Caco-2 (cell line): ENCODE measurements around the gene SEMA4C. TPM values are rescaled to one million over a fixed set of nuclear protein-coding genes. Genes with fewer than 3 reads are reported as not detected.

Source experiments
- BruUV-seq: library from RNA; stranded (reverse); fragments of 400-500 nt; replicated peaks from 2 replicates; lab custom pipeline; 2021; lab: Mats Ljungman, UMichigan
- CTCF ChIA-PET: fragments of 300-600 bp; sonication (Branson Sonifier 250); formaldehyde crosslinking; loops from one replicate; lab custom pipeline; 2022; ENCODE audit warnings: antibody characterized with exemption; lab: Charles Lee
- POLR2A ChIA-PET: fragments of 300-600 bp; sonication (Branson Sonifier 250); formaldehyde crosslinking; loops from one replicate; lab custom pipeline; 2022; ENCODE audit warnings: antibody characterized with exemption; lab: Charles Lee
- DNase-seq, 2 experiments: peaks; one replicate each; pipeline versions ENCODE4 v3.0.0 to v3.0.0-alpha.2; 2020 to 2022
- H3K27me3 ChIP-seq: replicated peaks from 2 replicates; pipeline ENCODE4 v1.6.0; 2011; ENCODE audit warnings: low read length; ENCODE audit not compliant: control insufficient read depth, insufficient read depth
- H3K36me3 ChIP-seq: 2 replicates; pipeline ENCODE4 v1.5.1; 2011; ENCODE audit warnings: low read length; ENCODE audit not compliant: control insufficient read depth, insufficient read depth
- H3K4me1 ChIP-seq: fragments of 250-450 bp; sonication (Bioruptor Pico); 2 replicates; pipeline ENCODE4 v1.5.1; 2020; ENCODE audit warnings: mild to moderate bottlenecking
- H3K4me3 ChIP-seq: 2 replicates; pipeline ENCODE4 v1.5.1; 2011; ENCODE audit warnings: low read depth, mild to moderate bottlenecking, control low read depth, low read length
- H3K9me3 ChIP-seq: fragments of 250-450 bp; sonication (Bioruptor Pico); 2 replicates; pipeline ENCODE4 v1.5.1; 2020; ENCODE audit warnings: mild to moderate bottlenecking, moderate library complexity
- H3K27ac Mint-ChIP-seq: one replicate; pipeline ENCODE4 v1.8.0; 2022; ENCODE audit warnings: mixed read lengths; ENCODE audit not compliant: unreplicated experiment
- H3K27me3 Mint-ChIP-seq: one replicate; pipeline ENCODE4 v1.8.0; 2022; ENCODE audit warnings: mixed read lengths; ENCODE audit not compliant: insufficient read depth, unreplicated experiment
- H3K36me3 Mint-ChIP-seq: one replicate; pipeline ENCODE4 v1.8.0; 2022; ENCODE audit warnings: mild to moderate bottlenecking, mixed read lengths; ENCODE audit not compliant: insufficient read depth, unreplicated experiment
- H3K4me1 Mint-ChIP-seq: one replicate; pipeline ENCODE4 v1.8.0; 2022; ENCODE audit warnings: low read depth, mixed read lengths; ENCODE audit not compliant: unreplicated experiment
- H3K4me3 Mint-ChIP-seq: one replicate; pipeline ENCODE4 v1.8.0; 2022; ENCODE audit warnings: mild to moderate bottlenecking, moderate library complexity, mixed read lengths; ENCODE audit not compliant: unreplicated experiment
- H3K9me3 Mint-ChIP-seq: one replicate; pipeline ENCODE4 v1.8.0; 2022; ENCODE audit warnings: mixed read lengths; ENCODE audit not compliant: unreplicated experiment
- intact Hi-C: fragments of 100-400 bp; cut with micrococcal nuclease; formaldehyde crosslinking; loops from one replicate; pipeline ENCODE4 v1.10.0; 2022; ENCODE audit not compliant: unreplicated experiment
- total RNA-seq: library from RNA; stranded (reverse); gene quantifications from 2 replicates; pipeline ENCODE4 v1.2.3, GENCODE V29; 2022
- TF ChIP-seq, protein P1 (sequence below), 2 experiments: fragments of 200-600 bp in 1 of 2; IDR thresholded peaks; 1 replicate in 1 of 2; 2 replicates in 1 of 2; pipeline versions ENCODE4 v1.5.1 to v1.8.0; 2011 to 2022; ENCODE audit warnings: antibody characterized with exemption in 1 of 2, control low read depth in 1 of 2, inconsistent platforms in 1 of 2, low read depth in 1 of 2, low read length in 1 of 2, mild to moderate bottlenecking in 1 of 2, moderate library complexity in 1 of 2; ENCODE audit not compliant: insufficient read depth in 1 of 2, severe bottlenecking in 1 of 2, unreplicated experiment in 1 of 2

Gene SEMA4C
- total RNA-seq, 1 experiment from 2014 or later = 29.9 TPM

DNA sequence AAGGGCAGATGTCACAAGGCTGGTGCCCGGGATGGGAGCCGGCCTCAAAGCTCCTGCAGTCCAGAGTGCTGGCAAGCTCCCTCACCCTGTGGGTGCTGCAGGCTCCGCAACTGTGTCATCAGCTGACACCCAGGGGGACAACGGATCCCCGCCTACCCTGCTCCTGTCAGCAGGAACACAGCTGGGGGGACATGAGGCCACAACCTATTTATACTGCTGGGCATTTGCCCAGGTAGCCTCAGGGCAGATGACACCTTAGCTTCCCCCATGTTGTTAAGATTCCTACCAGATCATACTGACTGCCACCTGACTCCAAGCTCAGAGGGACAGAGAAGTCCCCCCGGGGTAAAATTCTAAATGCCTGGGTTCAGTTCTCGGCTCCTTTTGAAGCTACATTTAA, 27.3 kb downstream of the SEMA4C start:
- H3K27me3 ChIP-seq = no peaks in the 10 kb centered on the region
- no peaks in the 10 kb centered on the region for H3K9me3 ChIP-seq
- peak in 1 of 2 experiments; percentile 57 for DNase-seq
- H3K27me3 Mint-ChIP-seq = no peaks in the 10 kb centered on the region
- no peak overlapping the region for H3K4me3 Mint-ChIP-seq
- H3K36me3 Mint-ChIP-seq = peaks cover 72% of the 10 kb centered on the region
- TF ChIP-seq, protein P1, sequence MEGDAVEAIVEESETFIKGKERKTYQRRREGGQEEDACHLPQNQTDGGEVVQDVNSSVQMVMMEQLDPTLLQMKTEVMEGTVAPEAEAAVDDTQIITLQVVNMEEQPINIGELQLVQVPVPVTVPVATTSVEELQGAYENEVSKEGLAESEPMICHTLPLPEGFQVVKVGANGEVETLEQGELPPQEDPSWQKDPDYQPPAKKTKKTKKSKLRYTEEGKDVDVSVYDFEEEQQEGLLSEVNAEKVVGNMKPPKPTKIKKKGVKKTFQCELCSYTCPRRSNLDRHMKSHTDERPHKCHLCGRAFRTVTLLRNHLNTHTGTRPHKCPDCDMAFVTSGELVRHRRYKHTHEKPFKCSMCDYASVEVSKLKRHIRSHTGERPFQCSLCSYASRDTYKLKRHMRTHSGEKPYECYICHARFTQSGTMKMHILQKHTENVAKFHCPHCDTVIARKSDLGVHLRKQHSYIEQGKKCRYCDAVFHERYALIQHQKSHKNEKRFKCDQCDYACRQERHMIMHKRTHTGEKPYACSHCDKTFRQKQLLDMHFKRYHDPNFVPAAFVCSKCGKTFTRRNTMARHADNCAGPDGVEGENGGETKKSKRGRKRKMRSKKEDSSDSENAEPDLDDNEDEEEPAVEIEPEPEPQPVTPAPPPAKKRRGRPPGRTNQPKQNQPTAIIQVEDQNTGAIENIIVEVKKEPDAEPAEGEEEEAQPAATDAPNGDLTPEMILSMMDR (IDR thresholded peaks at IDR 0.05; ENCODE audit: insufficient read depth in 1 of 2, low read depth in 1 of 2, low read length in 1 of 2, severe bottlenecking in 1 of 2, unreplicated experiment in 1 of 2) = no peak
- peaks cover 5% of the 10 kb centered on the region for H3K4me1 ChIP-seq
- BruUV-seq = TSS peak; percentile 10
- H3K4me1 Mint-ChIP-seq = no peaks in the 10 kb centered on the region
- intact Hi-C loops = no loop called here
- H3K27ac Mint-ChIP-seq = peak overlapping the region; percentile 45
- CTCF ChIA-PET = interaction anchor here (1.3 kb wide), 1 partner anchor 16 kb away, joined by 8 read pairs; the partner anchor contains the start of gene ANKRD39
- no peak overlapping the region for H3K4me3 ChIP-seq
- POLR2A ChIA-PET = interaction anchor here (0.6 to 1.4 kb wide), 3 partner anchors 15 to 82 kb away, joined by 3 to 12 read pairs (median 3); partner anchors contain the start of gene ANKRD39
- no peaks in the 10 kb centered on the region; the same call in none of the 2 replicates for H3K36me3 ChIP-seq
- no peaks in the 10 kb centered on the region for H3K9me3 Mint-ChIP-seq

- Mint-ChIP-seq H3K4me1 (peaks cover 6% of the 10 kb centered on the region), H3K36me3 (peaks cover 65% of the 10 kb centered on the region), H3K9me3 (no peaks in the 10 kb centered on the region), H3K27ac (no peak overlapping the region), H3K4me3 (no peak overlapping the region), H3K27me3 (no peaks in the 10 kb centered on the region)
- Histone ChIP-seq H3K36me3 (no peaks in the 10 kb centered on the region; the same call in none of the 2 replicates), H3K4me3 (no peak overlapping the region), H3K4me1 (peaks cover 11% of the 10 kb centered on the region), H3K9me3 (no peaks in the 10 kb centered on the region), H3K27me3 (no peaks in the 10 kb centered on the region)
- CTCF ChIA-PET = interaction anchor here (1.3 kb wide), 1 partner anchor 16 kb away, joined by 8 read pairs; the partner anchor contains the start of gene ANKRD39
- no TSS peak for BruUV-seq
- intact Hi-C loops = no loop called here
- POLR2A ChIA-PET = interaction anchor here (0.6 to 1.4 kb wide), 3 partner anchors 16 to 82 kb away, joined by 3 to 12 read pairs (median 3); partner anchors contain the start of gene ANKRD39
- DNase-seq = no peak
- TF ChIP-seq, protein P1 (IDR thresholded peaks at IDR 0.05; ENCODE audit: insufficient read depth in 1 of 2, low read depth in 1 of 2, low read length in 1 of 2, severe bottlenecking in 1 of 2, unreplicated experiment in 1 of 2) = no peak
Observed at GRCh38 chr2:96841701-96842495, 28.0 kb downstream of the SEMA4C start.
